GM23338 (cell line): ENCODE results near the gene PDCD4. TPM values are rescaled to one million over a fixed set of nuclear protein-coding genes. Genes with fewer than 3 reads are reported as not detected.

Source experiments
- ATAC-seq: fragments of 200-7000 bp; cut with Tn5 transposase; 3 replicates; pipeline ENCODE4 v1.9.1; 2020
- DNase-seq: peaks from one replicate; pipeline ENCODE4 v3.0.0-alpha.2; 2015; ENCODE audit warnings: low spot score
- H2AFZ ChIP-seq: fragments of 200-600 bp; sonication (generic); 2 replicates; pipeline ENCODE4 v1.8.0; 2016; ENCODE audit warnings: antibody characterized with exemption, mild to moderate bottlenecking, moderate library complexity
- H3F3A ChIP-seq: fragments of 200-600 bp; sonication (generic); replicated peaks from 2 replicates; pipeline ENCODE4 v1.8.0; 2017; ENCODE audit warnings: antibody characterized with exemption, mixed run types, low read depth
- H3K27ac ChIP-seq: fragments of 200-600 bp; sonication (generic); 2 replicates; pipeline ENCODE4 v1.6.1; 2016; ENCODE audit warnings: low read depth
- H3K27me3 ChIP-seq: fragments of 200-600 bp; sonication (generic); 2 replicates; pipeline ENCODE4 v1.8.0; 2016; ENCODE audit warnings: mild to moderate bottlenecking, mixed run types, moderate library complexity; ENCODE audit not compliant: insufficient read depth
- H3K36me3 ChIP-seq: fragments of 200-600 bp; sonication (generic); 2 replicates; pipeline ENCODE4 v1.8.0; 2016; ENCODE audit warnings: mild to moderate bottlenecking; ENCODE audit not compliant: insufficient read depth
- H3K4me1 ChIP-seq: fragments of 200-600 bp; sonication (generic); 2 replicates; pipeline ENCODE4 v1.8.0; 2016; ENCODE audit warnings: mild to moderate bottlenecking, moderate library complexity; ENCODE audit not compliant: insufficient read depth
- H3K4me2 ChIP-seq: fragments of 200-600 bp; sonication (generic); 2 replicates; pipeline ENCODE4 v1.7.1; 2017; ENCODE audit warnings: mixed run types
- H3K4me3 ChIP-seq: fragments of 200-600 bp; sonication (generic); 2 replicates; pipeline ENCODE4 v1.6.1; 2016; ENCODE audit warnings: mixed run types
- H3K79me2 ChIP-seq: fragments of 200-600 bp; sonication (generic); replicated peaks from 2 replicates; pipeline ENCODE4 v1.8.0; 2017; ENCODE audit warnings: mild to moderate bottlenecking; ENCODE audit not compliant: insufficient read depth
- H3K9me2 ChIP-seq: fragments of 200-600 bp; sonication (generic); 2 replicates; pipeline ENCODE4 v1.8.0; 2017; ENCODE audit not compliant: insufficient read depth
- H4K20me1 ChIP-seq: fragments of 200-600 bp; sonication (generic); replicated peaks from 2 replicates; pipeline ENCODE4 v1.8.0; 2017; ENCODE audit warnings: mild to moderate bottlenecking; ENCODE audit not compliant: insufficient read depth
- H3K27ac Mint-ChIP-seq: 2 replicates; pipeline ENCODE4 v1.8.0; 2020; ENCODE audit warnings: inconsistent platforms, mild to moderate bottlenecking, moderate library complexity, mixed read lengths
- H3K27me3 Mint-ChIP-seq: 3 replicates; pipeline ENCODE4 v1.8.0; 2022; ENCODE audit warnings: low read depth, mild to moderate bottlenecking, moderate library complexity, mixed read lengths, inconsistent platforms; ENCODE audit not compliant: insufficient read depth, poor library complexity
- H3K36me3 Mint-ChIP-seq: 3 replicates; pipeline ENCODE4 v1.8.0; 2021; ENCODE audit warnings: low read depth, mild to moderate bottlenecking, inconsistent platforms, moderate library complexity, mixed read lengths
- H3K4me1 Mint-ChIP-seq: 3 replicates; pipeline ENCODE4 v1.8.0; 2020; ENCODE audit warnings: mild to moderate bottlenecking, inconsistent platforms, mixed read lengths
- H3K4me3 Mint-ChIP-seq: 3 replicates; pipeline ENCODE4 v1.8.0; 2021; ENCODE audit warnings: moderate library complexity, mild to moderate bottlenecking, inconsistent platforms, mixed read lengths
- H3K9me3 Mint-ChIP-seq: 3 replicates; pipeline ENCODE4 v1.8.0; 2020; ENCODE audit warnings: moderate library complexity, mild to moderate bottlenecking, inconsistent platforms, mixed read lengths
- CREB1 ChIP-seq: fragments of 250-450 bp; sonication (Bioruptor Pico); IDR thresholded peaks from 2 replicates; pipeline ENCODE4 v1.5.0; 2020; ENCODE audit warnings: low read depth, mild to moderate bottlenecking, moderate library complexity
- CTCF ChIP-seq, 2 experiments: fragments of 200-600 bp in 1 of 2; sonication (generic) in 1 of 2; conservative IDR thresholded peaks; 2 replicates each; pipeline versions ENCODE4 v1.5.1 to v1.6.1; 2016 to 2017; ENCODE audit warnings: antibody characterized with exemption in 2 of 2, low read depth in 2 of 2, mild to moderate bottlenecking in 2 of 2, moderate library complexity in 1 of 2
- EZH2 ChIP-seq: fragments of 200-600 bp; sonication (generic); IDR thresholded peaks from one replicate; pipeline ENCODE4 v1.8.0; 2017; ENCODE audit warnings: antibody characterized with exemption, mild to moderate bottlenecking, low read depth; ENCODE audit not compliant: unreplicated experiment
- EZH2phosphoT487 ChIP-seq: fragments of 200-600 bp; sonication (generic); IDR thresholded peaks from one replicate; pipeline ENCODE4 v1.8.1; 2018; ENCODE audit warnings: antibody characterized with exemption; ENCODE audit not compliant: unreplicated experiment
- JUNB ChIP-seq: IDR thresholded peaks from one replicate; pipeline ENCODE4 v1.6.1; 2016; ENCODE audit warnings: antibody characterized with exemption; ENCODE audit not compliant: unreplicated experiment
- NANOG ChIP-seq: IDR thresholded peaks from 2 replicates; pipeline ENCODE4 v1.6.1; 2016; ENCODE audit warnings: antibody characterized with exemption, borderline replicate concordance
- ZNF114 ChIP-seq: fragments of 250-450 bp; sonication (Bioruptor Pico); IDR thresholded peaks from 2 replicates; pipeline ENCODE4 v1.5.0; 2020; ENCODE audit warnings: mild to moderate bottlenecking, moderate library complexity
- ZNF331 ChIP-seq: fragments of 250-450 bp; sonication (Bioruptor Pico); IDR thresholded peaks from 2 replicates; pipeline ENCODE4 v1.5.0; 2020; ENCODE audit warnings: low read depth, mild to moderate bottlenecking, moderate library complexity
- ZNF462 ChIP-seq: fragments of 250-450 bp; sonication (Bioruptor Pico); IDR thresholded peaks from 2 replicates; pipeline ENCODE4 v1.5.0; 2020; ENCODE audit warnings: mild to moderate bottlenecking, moderate library complexity
- polyA plus RNA-seq: library from polyadenylated mRNA; unstranded; fragments of >200 nt; fragmentation: Nextera tagmentation; extraction: Ambion mirVana; gene quantifications from 2 replicates; pipeline ENCODE4 v1.2.1, GENCODE V29; 2016
- total RNA-seq: library from RNA; depleted of rRNA; stranded (reverse); fragments of >200 nt; shearing (Covaris generic); gene quantifications from 2 replicates; pipeline ENCODE4 v1.2.3, GENCODE V29; 2014

The PDCD4 gene
- total and polyA plus RNA-seq, 2 experiments from 2014 or later: 10.1 to 18.0 TPM

GRCh38 chr10:110919971-110920881, 48.5 kb downstream of the PDCD4 start:
- H2AFZ ChIP-seq: peak overlapping the region; percentile 33; the same call in 1 of the 2 replicates
- no peaks in the 10 kb centered on the region for H3K27me3 ChIP-seq
- Mint-ChIP-seq H3K27me3 (peaks cover 7% of the 10 kb centered on the region), H3K4me1 (peaks cover 23% of the 10 kb centered on the region; the same call in 2 of the 3 replicates), H3K27ac (peak overlapping the region; percentile 49), H3K36me3 (0 out of 3 replicates have a peak, but pooled peaks cover 4% of the 10 kb centered on the region), H3K9me3 (no peaks in the 10 kb centered on the region), H3K4me3 (peak overlapping the region; percentile 88)
- peaks cover 58% of the 10 kb centered on the region for H3K79me2 ChIP-seq
- H3F3A ChIP-seq: no peaks in the 10 kb centered on the region
- ATAC-seq (no peak; the same call in 2 of the 3 replicates), DNase-seq (peak; percentile 65)
- H3K9me2 ChIP-seq: no peaks in the 10 kb centered on the region
- peaks cover 16% of the 10 kb centered on the region for H3K4me1 ChIP-seq
- no peaks in the 10 kb centered on the region for H3K36me3 ChIP-seq
- peaks cover 4% of the 10 kb centered on the region; the same call in 1 of the 2 replicates for H4K20me1 ChIP-seq
- peak overlapping the region; percentile 65 for H3K27ac ChIP-seq
- peak overlapping the region; percentile 60 for H3K4me3 ChIP-seq
- H3K4me2 ChIP-seq: peak overlapping the region; percentile 80
- no peak for TF ChIP-seq JUNB
- TF ChIP-seq ZNF331: no peak
- no peak for TF ChIP-seq CREB1 (CRISPR knock-in tag)
- no peak for TF ChIP-seq EZH2
- no peak for TF ChIP-seq NANOG
- TF ChIP-seq ZNF462 (CRISPR knock-in tag): no peak
- no peak for TF ChIP-seq ZNF114
- no peak for TF ChIP-seq CTCF (conservative IDR thresholded peaks at IDR 0.05; ENCODE audit: low read depth in 2 of 2)
- TF ChIP-seq EZH2phosphoT487: no peak
